ENCODE data around the gene FGFR4.

Gene FGFR4

GRCh38 chr5:177100714-177101121, 14.0 kb downstream of the FGFR4 start:
- peak overlapping the region; percentile 98 to 100 (median 98) for H3K27ac Mint-ChIP-seq
- no peak for TF ChIP-seq CTCF (IDR thresholded peaks at IDR 0.05; ENCODE audit: unreplicated experiment in 3 of 3)
- H3K4me1 Mint-ChIP-seq = peaks cover 45% of the 10 kb centered on the region
- H3K4me3 Mint-ChIP-seq = peak overlapping the region in 1 of 3 experiments; percentile 50
- H3K9me3 Mint-ChIP-seq = no peaks in the 10 kb centered on the region
- H3K27me3 Mint-ChIP-seq (ENCODE audit: low read depth) = peaks cover 6% of the 10 kb centered on the region
- H3K36me3 Mint-ChIP-seq (ENCODE audit: low read depth) = no peaks in the 10 kb centered on the region

GRCh38 chr5:177103523-177104253, 17.0 kb downstream of the FGFR4 start:
- Mint-ChIP-seq H3K4me1 (peaks cover 43% of the 10 kb centered on the region), H3K9me3 (no peaks in the 10 kb centered on the region), H3K36me3 (ENCODE audit: low read depth) (no peaks in the 10 kb centered on the region), H3K27ac (peak overlapping the region in 1 of 3 experiments; percentile 41), H3K4me3 (no peak overlapping the region), H3K27me3 (ENCODE audit: low read depth) (peaks cover 15% of the 10 kb centered on the region)
- no peak for TF ChIP-seq CTCF (IDR thresholded peaks at IDR 0.05; ENCODE audit: unreplicated experiment in 3 of 3)

GRCh38 chr5:177105691-177106476, 19.2 kb downstream of the FGFR4 start:
- H3K4me3 Mint-ChIP-seq = no peak overlapping the region
- peaks cover 17% of the 10 kb centered on the region for H3K27me3 Mint-ChIP-seq (ENCODE audit: low read depth)
- peaks cover 37% of the 10 kb centered on the region for H3K4me1 Mint-ChIP-seq

GRCh38 chr5:177107159-177107558, 20.4 kb downstream of the FGFR4 start:
- Mint-ChIP-seq H3K27ac (peak overlapping the region; percentile 3 to 62 (median 22)), H3K27me3 (ENCODE audit: low read depth) (peaks cover 21% of the 10 kb centered on the region), H3K4me3 (no peak overlapping the region), H3K4me1 (peaks cover 43% of the 10 kb centered on the region), H3K9me3 (no peaks in the 10 kb centered on the region), H3K36me3 (ENCODE audit: low read depth) (no peaks in the 10 kb centered on the region)
- TF ChIP-seq CTCF (IDR thresholded peaks at IDR 0.05; ENCODE audit: unreplicated experiment in 3 of 3) = no peak

More at GRCh38 chr5:177105691-177106476, 19.2 kb downstream of the FGFR4 start:
- no peak for TF ChIP-seq CTCF (IDR thresholded peaks at IDR 0.05; ENCODE audit: unreplicated experiment in 3 of 3)
- peak overlapping the region; percentile 47 to 82 (median 80) for H3K27ac Mint-ChIP-seq
- H3K9me3 Mint-ChIP-seq = no peaks in the 10 kb centered on the region
- no peaks in the 10 kb centered on the region for H3K36me3 Mint-ChIP-seq (ENCODE audit: low read depth)

- Mint-ChIP-seq H3K4me1 (peaks cover 47% of the 10 kb centered on the region), H3K27ac (peak overlapping the region; percentile 70 to 96 (median 93)), H3K27me3 (ENCODE audit: low read depth) (peaks cover 26% of the 10 kb centered on the region), H3K4me3 (peak overlapping the region in 1 of 3 experiments; percentile 3), H3K36me3 (ENCODE audit: low read depth) (no peaks in the 10 kb centered on the region), H3K9me3 (no peaks in the 10 kb centered on the region)
- no peak for TF ChIP-seq CTCF (IDR thresholded peaks at IDR 0.05; ENCODE audit: unreplicated experiment in 3 of 3)
Measured at GRCh38 chr5:177109810-177110209, 23.1 kb downstream of the FGFR4 start.

All from nephron (organoid).